Vagina (tissue), 2 donors: ENCODE data around the gene URB2.

Experiments
- POLR2A ChIP-seq, 2 donors: fragments of 450-650 bp; IDR thresholded peaks; one replicate each; pipeline ENCODE4 v1.6.1; 2017; ENCODE audit warnings: antibody characterized with exemption in 2 of 2, mild to moderate bottlenecking in 2 of 2, moderate library complexity in 2 of 2
- TF ChIP-seq, protein P1 (sequence below), 3 experiments: fragments of 450-650 bp in 2 of 3; fragments of 200-600 bp in 1 of 3; sonication (generic) in 1 of 3; IDR thresholded peaks; one replicate each; pipeline ENCODE4 v1.5.1; 2017 to 2019; ENCODE audit warnings: antibody characterized with exemption in 3 of 3, mild to moderate bottlenecking in 2 of 3, moderate library complexity in 2 of 3

DNA sequence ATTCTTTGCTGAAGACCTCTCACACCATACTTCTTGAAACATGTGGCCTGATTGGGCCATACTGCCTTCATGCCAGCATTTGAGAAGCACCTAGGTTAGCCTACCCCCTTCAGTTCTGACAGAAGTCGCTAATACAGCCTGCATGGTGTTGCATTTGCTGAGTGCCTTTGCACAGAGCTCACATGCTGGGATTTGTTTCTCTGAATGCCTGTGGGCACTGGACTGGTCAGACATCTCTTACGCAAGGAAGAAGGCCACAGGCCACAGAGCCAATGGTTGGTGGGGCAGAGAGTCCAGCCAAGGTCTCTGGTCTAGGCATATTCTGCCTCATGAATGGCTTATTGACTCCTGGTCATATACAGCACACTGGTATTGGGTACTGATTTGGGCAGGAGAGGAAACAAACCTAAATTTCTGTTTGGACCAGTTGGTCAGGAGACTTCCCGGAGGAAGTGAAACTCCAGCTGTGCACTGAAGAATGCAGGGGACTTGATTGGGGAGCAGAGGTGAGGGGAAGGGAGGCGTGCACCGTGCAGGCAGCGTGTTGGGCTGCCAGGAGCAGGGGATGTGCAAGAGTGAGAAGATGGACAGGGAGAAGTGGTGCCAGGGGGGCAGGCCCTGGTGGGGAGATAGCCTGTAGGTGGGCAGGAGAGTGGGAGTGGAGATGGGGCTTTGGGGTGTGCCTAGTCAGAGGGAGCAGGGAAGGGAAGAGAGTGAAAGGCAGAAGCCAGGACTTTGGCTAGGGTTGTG is 18.1 kb downstream of the URB2 start:
- TF ChIP-seq, protein P1, sequence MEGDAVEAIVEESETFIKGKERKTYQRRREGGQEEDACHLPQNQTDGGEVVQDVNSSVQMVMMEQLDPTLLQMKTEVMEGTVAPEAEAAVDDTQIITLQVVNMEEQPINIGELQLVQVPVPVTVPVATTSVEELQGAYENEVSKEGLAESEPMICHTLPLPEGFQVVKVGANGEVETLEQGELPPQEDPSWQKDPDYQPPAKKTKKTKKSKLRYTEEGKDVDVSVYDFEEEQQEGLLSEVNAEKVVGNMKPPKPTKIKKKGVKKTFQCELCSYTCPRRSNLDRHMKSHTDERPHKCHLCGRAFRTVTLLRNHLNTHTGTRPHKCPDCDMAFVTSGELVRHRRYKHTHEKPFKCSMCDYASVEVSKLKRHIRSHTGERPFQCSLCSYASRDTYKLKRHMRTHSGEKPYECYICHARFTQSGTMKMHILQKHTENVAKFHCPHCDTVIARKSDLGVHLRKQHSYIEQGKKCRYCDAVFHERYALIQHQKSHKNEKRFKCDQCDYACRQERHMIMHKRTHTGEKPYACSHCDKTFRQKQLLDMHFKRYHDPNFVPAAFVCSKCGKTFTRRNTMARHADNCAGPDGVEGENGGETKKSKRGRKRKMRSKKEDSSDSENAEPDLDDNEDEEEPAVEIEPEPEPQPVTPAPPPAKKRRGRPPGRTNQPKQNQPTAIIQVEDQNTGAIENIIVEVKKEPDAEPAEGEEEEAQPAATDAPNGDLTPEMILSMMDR (IDR thresholded peaks at IDR 0.05), result no peak
- no peak for TF ChIP-seq POLR2A (IDR thresholded peaks at IDR 0.05)
